ENCODE data around the gene RBMS3. TPM values are rescaled to one million over a fixed set of nuclear protein-coding genes. Genes with fewer than 3 reads are reported as not detected.
"Not testable (repeated sequence)": the region's sequence is repeated elsewhere in the genome, so short reads cannot be mapped to it uniquely, and the experiment has no call there.

RBMS3 gene
- 65.5 and 74.2 TPM in 2 replicates for total RNA-seq (2022)
- percentile 93 among the genes with signal in this experiment for Bru-seq, nascent RNA
- percentile 81 among the genes with signal in this experiment for BruChase-seq, experiment 1, labeled RNA remaining after a 6-hour chase
- BruChase-seq, experiment 2, labeled RNA remaining after a 2-hour chase: percentile 85 among the genes with signal in this experiment
- long read RNA-seq, full-length matches to known transcripts: 19 of 53 reads
- long read RNA-seq, partial matches to known transcripts: 9 of 53 reads
- long read RNA-seq, other reads (novel, unspliced or antisense): 25 of 53 reads

DNA sequence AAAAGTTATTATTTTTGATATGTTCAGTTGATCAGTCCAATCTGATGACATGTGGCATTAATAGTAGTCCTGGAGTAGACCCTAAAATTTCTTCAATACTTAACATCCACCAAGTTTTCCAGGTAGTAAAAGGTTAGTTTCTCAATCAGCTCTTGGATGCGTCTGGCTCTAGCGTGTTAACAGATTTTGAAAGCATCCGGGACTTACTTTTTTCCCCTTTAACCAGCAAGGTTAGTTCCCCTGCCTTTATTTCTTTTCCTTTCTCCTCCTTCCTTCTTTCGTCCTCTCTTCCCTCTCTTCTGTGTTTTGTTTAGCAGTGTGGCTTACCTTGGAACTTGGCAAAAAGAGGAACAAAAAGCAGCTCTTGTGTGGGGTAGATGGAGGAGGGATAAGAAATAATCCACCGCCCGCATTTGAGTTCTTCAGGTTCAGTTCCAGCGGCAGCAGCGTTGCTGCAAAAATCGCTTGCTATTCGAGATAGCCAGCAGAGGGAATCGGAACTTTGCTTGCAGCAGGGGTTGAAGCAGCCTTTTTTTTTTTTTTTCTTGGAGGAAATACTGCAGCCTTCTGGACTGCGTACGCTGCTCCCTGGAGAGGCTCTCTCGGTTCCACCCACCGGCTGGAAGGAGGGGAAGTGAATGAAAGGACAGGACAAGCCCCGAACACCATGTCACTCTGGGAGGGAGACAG lies at the start of gene RBMS3:
Gene RBMS3, plus strand, starts transcription at position 668 of the 690 bp plus-strand sequence.
- peak within 1 kb of the TSS; percentile 79 for H3K4me3 Mint-ChIP-seq (ENCODE audit: unreplicated experiment)
- TF ChIP-seq, protein P1, sequence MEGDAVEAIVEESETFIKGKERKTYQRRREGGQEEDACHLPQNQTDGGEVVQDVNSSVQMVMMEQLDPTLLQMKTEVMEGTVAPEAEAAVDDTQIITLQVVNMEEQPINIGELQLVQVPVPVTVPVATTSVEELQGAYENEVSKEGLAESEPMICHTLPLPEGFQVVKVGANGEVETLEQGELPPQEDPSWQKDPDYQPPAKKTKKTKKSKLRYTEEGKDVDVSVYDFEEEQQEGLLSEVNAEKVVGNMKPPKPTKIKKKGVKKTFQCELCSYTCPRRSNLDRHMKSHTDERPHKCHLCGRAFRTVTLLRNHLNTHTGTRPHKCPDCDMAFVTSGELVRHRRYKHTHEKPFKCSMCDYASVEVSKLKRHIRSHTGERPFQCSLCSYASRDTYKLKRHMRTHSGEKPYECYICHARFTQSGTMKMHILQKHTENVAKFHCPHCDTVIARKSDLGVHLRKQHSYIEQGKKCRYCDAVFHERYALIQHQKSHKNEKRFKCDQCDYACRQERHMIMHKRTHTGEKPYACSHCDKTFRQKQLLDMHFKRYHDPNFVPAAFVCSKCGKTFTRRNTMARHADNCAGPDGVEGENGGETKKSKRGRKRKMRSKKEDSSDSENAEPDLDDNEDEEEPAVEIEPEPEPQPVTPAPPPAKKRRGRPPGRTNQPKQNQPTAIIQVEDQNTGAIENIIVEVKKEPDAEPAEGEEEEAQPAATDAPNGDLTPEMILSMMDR (IDR thresholded peaks at IDR 0.05; ENCODE audit: unreplicated experiment): peak; percentile 42
- H3K27me3 Mint-ChIP-seq (ENCODE audit: insufficient read depth, unreplicated experiment): no peaks in the 10 kb centered on the region
- H3K9me3 Mint-ChIP-seq (ENCODE audit: unreplicated experiment): no peaks in the 10 kb centered on the region
- peak; percentile 93 for DNase-seq (ENCODE audit: unreplicated experiment)
- intact Hi-C loops (cut with micrococcal nuclease): loop anchor here (1.0 to 10.0 kb wide), 11 partner anchors 57 to 1474 kb away; no protein-coding TSS in a partner anchor
- CTCF ChIA-PET: interaction anchor here (0.6 to 3.1 kb wide), 47 partner anchors 8 to 1050 kb away, joined by 3 to 17 read pairs (median 4); no protein-coding TSS in a partner anchor
- H3K27ac Mint-ChIP-seq (ENCODE audit: low read depth, unreplicated experiment): peak within 1 kb of the TSS; percentile 85
- BruUV-seq (replicated peaks): no TSS peak
- POLR2A ChIA-PET: interaction anchor here (0.5 to 4.0 kb wide), 42 partner anchors 10 to 938 kb away, joined by 3 to 75 read pairs (median 4); no protein-coding TSS in a partner anchor
- peaks cover 25% of the 10 kb centered on the region for H3K4me1 Mint-ChIP-seq (ENCODE audit: insufficient read depth, unreplicated experiment)
- H3K36me3 Mint-ChIP-seq (ENCODE audit: insufficient read depth, unreplicated experiment): no peaks in the 10 kb centered on the region

DNA sequence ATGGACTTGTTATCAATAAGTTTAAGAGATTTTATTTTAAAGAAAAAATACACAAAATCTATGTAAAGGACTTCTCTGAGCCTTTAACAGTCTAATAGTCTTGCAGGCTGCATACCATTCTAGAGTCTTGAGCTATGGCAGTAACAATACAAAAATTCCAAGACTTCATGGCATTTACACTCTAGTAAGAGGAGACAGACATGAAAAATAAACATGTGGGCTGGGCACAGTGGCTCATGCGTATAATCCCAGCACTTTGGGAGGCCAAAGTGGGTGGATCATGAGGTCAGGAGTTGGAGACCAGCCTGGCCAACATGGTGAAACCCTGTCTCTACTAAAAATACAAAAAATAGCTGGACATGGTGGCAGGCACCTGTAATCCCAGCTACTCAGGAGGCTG lies 47.7 kb upstream of the RBMS3 start:
- H3K27me3 Mint-ChIP-seq (ENCODE audit: insufficient read depth, unreplicated experiment); intact Hi-C loops (cut with micrococcal nuclease); CTCF ChIA-PET; H3K4me1 Mint-ChIP-seq (ENCODE audit: insufficient read depth, unreplicated experiment); H3K27ac Mint-ChIP-seq (ENCODE audit: low read depth, unreplicated experiment); DNase-seq (ENCODE audit: unreplicated experiment); H3K4me3 Mint-ChIP-seq (ENCODE audit: unreplicated experiment); BruUV-seq (replicated peaks); H3K36me3 Mint-ChIP-seq (ENCODE audit: insufficient read depth, unreplicated experiment): not testable (repeated sequence)
- peaks cover 18% of the 10 kb centered on the region for H3K9me3 Mint-ChIP-seq (ENCODE audit: unreplicated experiment)
- POLR2A ChIA-PET: interaction anchor here (0.7 to 0.9 kb wide), 2 partner anchors 48 to 482 kb away, joined by 3 read pairs; partner anchors contain the start of gene RBMS3

DNA sequence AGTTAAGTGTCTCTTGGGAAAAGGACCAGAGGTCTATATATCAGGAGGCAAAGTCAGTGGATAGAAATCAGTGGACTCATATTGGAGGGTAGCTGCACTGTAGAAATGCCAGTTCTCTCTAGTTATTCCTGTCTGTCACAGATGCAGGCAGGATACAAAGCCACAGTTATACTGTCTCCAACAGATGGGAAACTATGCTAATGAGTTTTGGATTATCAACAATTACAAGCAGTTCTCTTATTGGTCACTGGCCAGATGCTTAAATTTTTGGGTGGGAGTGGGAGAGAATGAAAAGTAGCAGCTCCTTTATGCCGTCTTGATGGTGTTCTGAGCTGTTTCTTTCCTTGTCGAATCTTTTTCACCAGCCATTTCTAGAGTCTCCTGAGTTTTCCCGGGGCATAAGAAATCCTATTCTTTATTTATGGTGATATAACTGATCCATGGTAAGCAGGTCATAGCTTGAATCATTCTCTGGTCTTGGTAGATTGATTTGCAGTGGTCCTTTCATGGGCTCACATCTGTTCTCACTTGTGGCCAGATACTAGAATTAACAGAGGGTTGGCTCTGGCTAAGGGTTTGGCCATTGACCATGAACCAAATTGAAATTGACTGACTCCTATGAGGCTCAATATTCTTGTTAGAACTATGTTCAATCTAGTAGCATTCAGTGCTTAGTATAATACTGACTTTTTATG lies 44.6 kb upstream of the RBMS3 start:
- Mint-ChIP-seq H3K27ac (ENCODE audit: low read depth, unreplicated experiment) (no peak overlapping the region), H3K4me1 (ENCODE audit: insufficient read depth, unreplicated experiment) (peaks cover 10% of the 10 kb centered on the region), H3K36me3 (ENCODE audit: insufficient read depth, unreplicated experiment) (no peaks in the 10 kb centered on the region), H3K27me3 (ENCODE audit: insufficient read depth, unreplicated experiment) (no peaks in the 10 kb centered on the region), H3K9me3 (ENCODE audit: unreplicated experiment) (peaks cover 7% of the 10 kb centered on the region), H3K4me3 (ENCODE audit: unreplicated experiment) (no peak overlapping the region)
- no TSS peak for BruUV-seq (replicated peaks)
- POLR2A ChIA-PET: interaction anchor here (0.7 kb wide), 1 partner anchor 44 kb away, joined by 3 read pairs; the partner anchor contains the start of gene RBMS3
- intact Hi-C loops (cut with micrococcal nuclease): no loop called here
- no peak for DNase-seq (ENCODE audit: unreplicated experiment)
- CTCF ChIA-PET: interaction anchor here (1.2 to 1.7 kb wide), 2 partner anchors 16 to 320 kb away, joined by 3 to 4 read pairs; no protein-coding TSS in a partner anchor
- TF ChIP-seq, protein P1 (IDR thresholded peaks at IDR 0.05; ENCODE audit: unreplicated experiment): no peak

DNA sequence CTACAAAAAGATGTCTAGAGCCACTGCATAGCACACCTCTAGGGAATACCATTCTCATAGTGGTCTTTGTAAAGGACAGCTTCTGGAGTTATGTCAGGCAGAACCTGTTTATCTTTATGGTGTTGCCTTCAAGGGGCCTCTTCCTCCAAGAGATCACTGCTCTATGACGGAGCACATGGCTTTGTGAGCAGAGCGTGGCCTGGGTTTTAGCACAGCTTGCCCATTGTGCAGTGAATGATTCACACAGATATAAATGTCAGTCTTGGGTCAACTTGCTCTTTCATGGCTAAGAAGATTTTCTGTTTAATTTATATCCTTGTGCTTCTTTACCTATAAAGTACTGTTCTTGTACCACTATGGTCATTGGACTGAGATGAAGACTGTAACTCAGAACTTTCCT lies 41.5 kb upstream of the RBMS3 start:
- Mint-ChIP-seq H3K27me3 (ENCODE audit: insufficient read depth, unreplicated experiment) (no peaks in the 10 kb centered on the region), H3K4me1 (ENCODE audit: insufficient read depth, unreplicated experiment) (peaks cover 10% of the 10 kb centered on the region), H3K36me3 (ENCODE audit: insufficient read depth, unreplicated experiment) (no peaks in the 10 kb centered on the region), H3K4me3 (ENCODE audit: unreplicated experiment) (no peak overlapping the region), H3K27ac (ENCODE audit: low read depth, unreplicated experiment) (no peak overlapping the region), H3K9me3 (ENCODE audit: unreplicated experiment) (peaks cover under 1% of the 10 kb centered on the region)
- intact Hi-C loops (cut with micrococcal nuclease): no loop called here
- no TSS peak for BruUV-seq (replicated peaks)
- POLR2A ChIA-PET: no interaction called here
- CTCF ChIA-PET: interaction anchor here (1.8 kb wide), 1 partner anchor 9 kb away, joined by 3 read pairs; no protein-coding TSS in a partner anchor
- TF ChIP-seq, protein P1 (IDR thresholded peaks at IDR 0.05; ENCODE audit: unreplicated experiment): no peak
- no peak for DNase-seq (ENCODE audit: unreplicated experiment)

Data from MCF 10A (cell line).